HCT116 (cell line): ENCODE data around the gene MCF2L2. TPM values are rescaled to one million over a fixed set of nuclear protein-coding genes. Genes with fewer than 3 reads are reported as not detected.

Experiments
- ATAC-seq: fragments of 200-7000 bp; cut with Tn5 transposase; 2 replicates; pipeline ENCODE4 v1.9.1; 2020; ENCODE audit warnings: mild to moderate bottlenecking, moderate library complexity
- BruUV-seq: library from RNA; stranded (reverse); fragments of 400-500 nt; replicated peaks from 2 replicates; lab custom pipeline; 2021; lab: Mats Ljungman, UMichigan
- CTCF ChIA-PET: fragments of 300-600 bp; sonication (Branson Sonifier 250); formaldehyde crosslinking; loops from one replicate; lab custom pipeline; 2021; ENCODE audit warnings: antibody characterized with exemption; lab: Charles Lee
- POLR2A ChIA-PET: fragments of 300-600, 350-600 bp; sonication (Branson Sonifier 250); formaldehyde crosslinking; loops from one replicate; lab custom pipeline; 2021; ENCODE audit warnings: antibody characterized with exemption; lab: Charles Lee
- RAD21 ChIA-PET, 2 experiments: fragments of 300-600 bp; sonication (Branson Sonifier 250); formaldehyde crosslinking; loops; one replicate each; lab custom pipeline; 2023; ENCODE audit warnings: low total read pairs in 2 of 2; ENCODE audit not compliant: uncharacterized antibody in 2 of 2, unreplicated experiment in 2 of 2, low non-redundant PET in 1 of 2; lab: Charles Lee
- DNase-seq: peaks from one replicate; pipeline ENCODE4 v3.0.0-alpha.2; 2010; ENCODE audit warnings: low read depth, low spot score
- H2AFZ ChIP-seq: fragments of 200-600 bp; shearing (Covaris generic), sonication (generic); 2 replicates; pipeline ENCODE4 v1.6.1; 2017; ENCODE audit warnings: low read depth, mixed run types, mixed read lengths, antibody characterized with exemption, low read length; ENCODE audit not compliant: poor library complexity, severe bottlenecking
- H3K27ac ChIP-seq: 2 replicates; pipeline ENCODE4 v1.5.1; 2012; ENCODE audit warnings: low read depth, low read length
- H3K27me3 ChIP-seq: fragments of 200-600 bp; sonication (generic); 2 replicates; pipeline ENCODE4 v1.6.1; 2016; ENCODE audit warnings: mixed run types, low read length, mixed read lengths; ENCODE audit not compliant: insufficient read depth
- H3K36me3 ChIP-seq, 2 experiments: fragments of 200-500 bp in 1 of 2; fragments of 200-600 bp in 1 of 2; sonication (Bioruptor generic) in 1 of 2; sonication (generic) in 1 of 2; 2 replicates each; pipeline versions ENCODE4 v1.5.1 to v1.6.1; 2014 to 2016; ENCODE audit warnings: low read length in 2 of 2, inconsistent platforms in 1 of 2, mixed read lengths in 1 of 2, mixed run types in 1 of 2; ENCODE audit not compliant: insufficient read depth in 2 of 2, control insufficient read depth in 1 of 2
- H3K4me1 ChIP-seq, 2 experiments: fragments of 200-600 bp in 1 of 2; sonication (generic) in 1 of 2; 2 replicates each; pipeline versions ENCODE4 v1.5.1 to v1.6.1; 2012 to 2017; ENCODE audit warnings: low read length in 2 of 2, inconsistent platforms in 1 of 2, mild to moderate bottlenecking in 1 of 2, mixed read lengths in 1 of 2, mixed run types in 1 of 2, moderate library complexity in 1 of 2; ENCODE audit not compliant: insufficient read depth in 2 of 2, control insufficient read depth in 1 of 2
- H3K4me2 ChIP-seq: fragments of 200-600 bp; sonication (generic); 2 replicates; pipeline ENCODE4 v1.6.1; 2017; ENCODE audit warnings: mixed run types, low read length, mixed read lengths
- H3K4me3 ChIP-seq, 2 experiments: fragments of 200-600 bp in 1 of 2; sonication (generic) in 1 of 2; replicated peaks in 1 of 2; 2 replicates each; pipeline ENCODE4 v1.5.1; 2011 to 2016; ENCODE audit warnings: low read length in 2 of 2, control low read depth in 1 of 2, low read depth in 1 of 2, mild to moderate bottlenecking in 1 of 2, mixed read lengths in 1 of 2, mixed run types in 1 of 2
- H3K79me2 ChIP-seq: fragments of 200-600 bp; sonication (generic); 2 replicates; pipeline ENCODE4 v1.6.1; 2017; ENCODE audit warnings: mild to moderate bottlenecking, mixed run types, low read length, moderate library complexity, mixed read lengths; ENCODE audit not compliant: insufficient read depth
- H3K9ac ChIP-seq: fragments of 200-600 bp; sonication (generic); 2 replicates; pipeline ENCODE4 v1.6.1; 2016; ENCODE audit warnings: low read length, mixed read lengths
- H3K9me2 ChIP-seq: fragments of 200-600 bp; sonication (generic), shearing (Covaris generic); 2 replicates; pipeline ENCODE4 v1.6.1; 2017; ENCODE audit warnings: mixed run types, mild to moderate bottlenecking, moderate library complexity; ENCODE audit not compliant: insufficient read depth
- H3K9me3 ChIP-seq, 2 experiments: fragments of 200-500 bp in 1 of 2; fragments of 200-600 bp in 1 of 2; sonication (Bioruptor generic) in 1 of 2; sonication (generic) in 1 of 2; 2 replicates each; pipeline ENCODE4 v1.6.1; 2014 to 2017; ENCODE audit warnings: low read length in 2 of 2, mixed read lengths in 2 of 2, inconsistent platforms in 1 of 2, low read depth in 1 of 2, mild to moderate bottlenecking in 1 of 2, mixed run types in 1 of 2, moderate library complexity in 1 of 2; ENCODE audit not compliant: control insufficient read depth in 1 of 2, insufficient read depth in 1 of 2
- H4K20me1 ChIP-seq: fragments of 200-600 bp; sonication (generic), shearing (Covaris generic); 2 replicates; pipeline ENCODE4 v1.6.1; 2017; ENCODE audit warnings: mixed run types, mild to moderate bottlenecking, moderate library complexity; ENCODE audit not compliant: insufficient read depth
- EGR1 ChIP-seq: IDR thresholded peaks from 2 replicates; pipeline ENCODE4 v1.6.1; 2012; ENCODE audit warnings: low read depth
- TCF7L2 ChIP-seq: IDR thresholded peaks from 2 replicates; pipeline ENCODE4 v1.7.0; 2011; ENCODE audit warnings: borderline replicate concordance, inconsistent platforms; ENCODE audit not compliant: insufficient read depth, insufficient read length; ENCODE audit errors: extremely low read depth
- YY1 ChIP-seq: IDR thresholded peaks from 2 replicates; pipeline ENCODE4 v1.6.1; 2011; ENCODE audit warnings: low read length, low read depth, moderate library complexity, mild to moderate bottlenecking; ENCODE audit not compliant: insufficient replicate concordance; ENCODE audit errors: extremely low read depth
- ZFX ChIP-seq: fragments of 450-650 bp; IDR thresholded peaks from 2 replicates; pipeline ENCODE4 v1.6.1; 2017
- intact Hi-C: fragments of 100-400 bp; cut with micrococcal nuclease; formaldehyde crosslinking; loops from 2 replicates; pipeline ENCODE4 v1.10.0; 2022
- total RNA-seq: library from RNA; stranded (reverse); gene quantifications from one replicate; pipeline ENCODE4 v1.2.1, GENCODE V29; 2021; ENCODE audit not compliant: unreplicated experiment

The MCF2L2 gene
- total RNA-seq, 1 experiment from 2014 or later = 1.5 TPM

DNA sequence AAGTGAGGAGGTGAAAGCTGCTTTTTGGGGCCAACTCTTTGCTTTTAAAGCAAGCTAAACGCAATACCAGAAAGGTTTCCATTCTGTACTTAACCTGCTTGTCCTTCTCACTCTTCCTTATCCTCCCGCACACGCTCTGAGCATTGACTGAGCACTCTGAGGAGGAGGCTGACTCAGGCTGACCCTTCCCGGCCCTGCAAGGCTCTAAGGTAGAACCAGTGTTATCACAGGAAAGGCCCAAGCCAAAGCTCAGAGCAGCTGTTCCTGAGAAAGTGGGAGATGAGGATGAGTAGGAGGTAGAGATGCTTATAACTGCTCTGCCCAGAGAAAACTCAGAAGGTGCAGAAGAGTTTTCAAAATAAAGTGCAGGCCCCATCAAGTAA is 173.1 kb downstream of the MCF2L2 start:
- Histone ChIP-seq H3K27me3 (no peaks in the 10 kb centered on the region), H3K27ac (no peak overlapping the region; the same call in 1 of the 2 replicates), H3K9me2 (no peaks in the 10 kb centered on the region), H3K36me3 (no peaks in the 10 kb centered on the region), H3K4me1 (peaks cover 9 to 25% of the 10 kb centered on the region in 2 experiments; a peak in 3 of 4 replicates), H3K9ac (peak overlapping the region; percentile 85), H3K4me2 (peak overlapping the region; percentile 87), H3K79me2 (peaks cover 64% of the 10 kb centered on the region), H3K4me3 (peak overlapping the region; percentile 86 to 92), H4K20me1 (peaks cover 5% of the 10 kb centered on the region; the same call in 1 of the 2 replicates), H2AFZ (no peak overlapping the region), H3K9me3 (no peaks in the 10 kb centered on the region)
- no peak for DNase-seq
- BruUV-seq = TSS peak; percentile 55
- ATAC-seq = peak; percentile 17; the same call in 1 of the 2 replicates
- ChIA-PET CTCF (interaction anchor here (0.6 kb wide), 1 partner anchor 127 kb away, joined by 3 read pairs; no protein-coding TSS in a partner anchor), RAD21 (no interaction called here), POLR2A (no interaction called here)
- TF ChIP-seq ZFX (no peak), EGR1 (0 out of 2 replicates have a peak, but pooled peaks have one; percentile 16)
- intact Hi-C loops = loop anchor here (2.0 kb wide), 1 partner anchor 127 kb away; no protein-coding TSS in a partner anchor

DNA sequence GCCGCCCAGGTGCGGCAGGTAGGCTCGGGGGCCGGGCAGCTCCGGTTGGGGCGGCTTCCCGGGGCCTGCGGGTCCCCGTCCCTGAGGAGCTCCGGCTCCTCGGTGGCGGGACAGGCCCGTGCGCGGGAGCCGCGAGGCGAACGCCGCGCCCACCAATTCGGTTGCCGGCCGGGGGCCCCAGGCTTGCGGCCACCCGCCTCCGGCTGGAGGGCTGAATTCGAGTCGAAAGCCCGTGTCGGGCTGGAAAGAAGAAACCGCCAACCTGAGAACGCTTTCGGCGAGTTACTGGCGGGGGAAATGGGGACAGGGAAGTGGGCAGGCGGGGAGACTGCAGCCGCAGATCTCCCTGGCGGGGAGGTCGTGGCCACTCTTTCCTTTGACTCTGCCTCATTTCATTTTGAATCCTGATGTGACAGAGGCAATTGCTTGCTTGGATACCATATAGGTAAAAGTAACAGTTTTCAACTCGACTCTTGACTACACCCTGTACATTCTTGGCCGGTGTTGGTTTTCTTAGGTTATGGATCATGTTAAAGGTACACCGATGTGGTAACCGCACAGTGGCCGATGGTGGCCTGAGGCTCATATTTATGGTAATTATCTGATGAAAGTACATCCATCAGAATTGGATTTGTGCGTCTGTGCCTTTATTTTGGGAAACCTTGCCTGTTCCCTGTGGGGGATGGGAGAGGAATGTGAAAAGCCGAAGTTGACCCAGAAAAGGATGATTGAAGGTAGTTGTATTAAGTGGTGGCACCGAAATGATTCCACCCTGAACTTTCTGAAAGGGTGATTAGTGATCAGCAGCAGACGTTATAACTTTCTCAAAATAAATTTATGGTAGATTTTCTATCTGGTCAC is 173.7 kb downstream of the MCF2L2 start:
- H3K9me2 ChIP-seq = no peaks in the 10 kb centered on the region
- DNase-seq = no peak
- TF ChIP-seq TCF7L2 = peak; percentile 5
- TF ChIP-seq ZFX = peak; percentile 89; the same call in 1 of the 2 replicates
- TF ChIP-seq YY1 = no peak
- H4K20me1 ChIP-seq = peaks cover 5% of the 10 kb centered on the region; the same call in 1 of the 2 replicates
- RAD21 ChIA-PET = no interaction called here
- CTCF ChIA-PET = interaction anchor here (0.6 to 1.7 kb wide), 2 partner anchors 127 to 128 kb away, joined by 3 to 6 read pairs; no protein-coding TSS in a partner anchor
- peaks cover 9 to 25% of the 10 kb centered on the region in 2 experiments; a peak in 3 of 4 replicates for H3K4me1 ChIP-seq
- no TSS peak for BruUV-seq
- no peaks in the 10 kb centered on the region for H3K27me3 ChIP-seq
- POLR2A ChIA-PET = no interaction called here
- H3K4me3 ChIP-seq = peak overlapping the region; percentile 86 to 92
- no peak overlapping the region for H2AFZ ChIP-seq
- peak overlapping the region; percentile 73 for H3K27ac ChIP-seq
- H3K4me2 ChIP-seq = peak overlapping the region; percentile 87
- ATAC-seq = peak; percentile 33
- peak overlapping the region; percentile 85 for H3K9ac ChIP-seq
- peaks cover 58% of the 10 kb centered on the region for H3K79me2 ChIP-seq
- intact Hi-C loops = loop anchor here (2.0 kb wide), 1 partner anchor 128 kb away; no protein-coding TSS in a partner anchor
- H3K36me3 ChIP-seq = no peaks in the 10 kb centered on the region
- no peaks in the 10 kb centered on the region for H3K9me3 ChIP-seq
